GM20000 (cell line): ENCODE results near the gene MED12L.

Experiments used
- DNase-seq: peaks from one replicate; pipeline ENCODE4 v3.0.0; 2012; ENCODE audit warnings: low spot score
- CTCF ChIP-seq: IDR thresholded peaks from 2 replicates; pipeline ENCODE4 v1.5.1; 2012; ENCODE audit warnings: mild to moderate bottlenecking, control low read depth; ENCODE audit errors: extremely low read depth, missing control alignments

Gene MED12L

GRCh38 chr3:151426341-151426657, 340.8 kb downstream of the MED12L start:
- DNase-seq, result peak; percentile 30
- TF ChIP-seq CTCF, result no peak

- DNase-seq, result no peak
- no peak for TF ChIP-seq CTCF
These were observed 342.9 kb downstream of the MED12L start for GRCh38 chr3:151428386-151428785.

- TF ChIP-seq CTCF, result no peak
These were observed 345.5 kb downstream of the MED12L start for GRCh38 chr3:151430821-151431484.

GRCh38 chr3:151431940-151432339, 346.5 kb downstream of the MED12L start:
- TF ChIP-seq CTCF, result no peak
- no peak for DNase-seq

More at GRCh38 chr3:151430821-151431484, 345.5 kb downstream of the MED12L start:
- DNase-seq, result no peak

- no peak for TF ChIP-seq CTCF
- DNase-seq, result no peak
These were observed 347.3 kb downstream of the MED12L start for GRCh38 chr3:151432616-151433372.

GRCh38 chr3:151434151-151434890, 348.9 kb downstream of the MED12L start:
- DNase-seq, result no peak

More at GRCh38 chr3:151434151-151434890, 348.9 kb downstream of the MED12L start:
- no peak for TF ChIP-seq CTCF
